ENCODE measurements around the gene ALKBH4.
"Not testable (repeated sequence)": the region's sequence is repeated elsewhere in the genome, so short reads cannot be mapped to it uniquely, and the experiment has no call there.

ALKBH4 gene

DNA sequence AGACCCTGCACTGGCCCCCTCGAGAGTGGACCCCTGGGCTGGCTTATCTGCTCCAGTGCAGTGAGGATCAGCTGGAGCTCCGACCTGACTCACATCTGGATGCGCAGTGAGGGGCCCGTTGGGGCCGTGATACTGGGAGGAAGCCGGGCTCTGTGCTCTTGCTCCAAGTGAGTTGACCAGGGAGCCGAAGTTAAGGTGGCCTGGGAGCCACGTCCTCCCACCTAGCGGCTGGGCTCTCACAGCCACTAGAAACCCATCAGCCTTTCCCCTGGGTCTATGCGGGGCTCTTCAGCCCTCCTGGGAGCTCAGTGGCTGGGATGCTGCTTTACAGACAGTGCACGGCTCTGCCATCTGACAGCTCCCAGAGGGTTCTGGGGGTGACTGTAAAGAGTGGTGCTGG is 9.1 kb downstream of the ALKBH4 start:
- DNase-seq (ENCODE audit: low read depth in 2 of 2): no peak

DNA sequence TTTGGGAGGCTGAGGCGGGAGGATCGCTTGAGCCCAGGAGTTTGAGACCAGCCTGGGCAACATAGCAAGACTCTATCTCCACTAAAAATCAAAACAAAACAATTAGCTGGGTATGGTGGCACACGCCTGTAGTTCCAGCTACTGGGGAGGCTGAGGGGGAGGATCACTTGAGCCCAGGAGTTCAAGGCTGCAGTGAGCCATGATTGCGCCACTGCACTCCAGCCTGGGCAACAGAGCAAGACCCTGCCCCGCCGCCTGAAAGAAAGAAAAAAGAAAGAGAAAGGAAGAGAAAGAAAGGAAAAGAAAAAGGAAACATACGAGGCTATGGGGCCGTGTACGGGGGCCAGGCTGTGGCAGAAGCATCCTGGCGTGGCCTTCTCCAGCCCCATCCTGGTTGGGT is 9.7 kb downstream of the ALKBH4 start:
- DNase-seq (ENCODE audit: low read depth in 2 of 2): not testable (repeated sequence)

DNA sequence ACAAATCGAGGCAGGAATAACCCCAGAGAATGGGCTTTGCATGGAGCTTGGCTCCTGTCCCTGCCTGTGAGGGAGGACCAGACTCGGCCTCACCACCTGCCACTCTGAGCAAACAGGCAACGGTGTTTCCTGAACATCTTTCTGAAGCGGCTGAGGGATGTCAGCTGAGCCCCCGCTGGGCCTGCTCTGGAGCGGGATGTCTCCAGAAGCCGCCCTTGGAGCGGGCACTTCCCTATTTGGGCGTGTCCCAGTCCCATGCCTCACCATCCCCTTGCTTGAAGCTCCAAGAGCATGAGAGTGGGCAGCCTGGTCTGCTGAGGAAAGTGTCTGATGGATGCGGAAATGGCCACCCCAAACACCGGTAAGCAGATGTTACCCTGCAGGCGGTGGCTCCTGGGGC is 10.2 kb downstream of the ALKBH4 start:
- DNase-seq (ENCODE audit: low read depth in 2 of 2): no peak

DNA sequence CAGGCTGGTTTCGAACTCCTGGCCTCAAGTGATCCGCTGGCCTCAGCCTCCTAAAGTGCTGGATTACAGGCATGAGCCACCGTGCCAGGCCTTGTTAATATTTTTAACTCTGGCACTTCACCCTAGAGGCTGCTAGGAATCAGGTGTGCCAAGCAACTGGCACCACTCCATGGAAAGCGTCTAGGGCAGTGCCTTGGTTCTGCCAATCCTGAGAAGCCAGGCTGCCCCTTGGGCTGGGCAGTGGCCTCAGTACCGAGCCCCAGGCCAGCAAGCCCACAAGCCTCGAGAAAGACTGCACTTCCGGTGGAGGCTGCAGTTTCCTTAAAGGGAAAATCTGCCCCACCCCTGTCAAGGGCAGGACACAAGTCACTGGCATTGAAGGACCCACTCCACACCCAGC is 11.3 kb downstream of the ALKBH4 start:
- no peak for DNase-seq (ENCODE audit: low read depth in 2 of 2)

DNA sequence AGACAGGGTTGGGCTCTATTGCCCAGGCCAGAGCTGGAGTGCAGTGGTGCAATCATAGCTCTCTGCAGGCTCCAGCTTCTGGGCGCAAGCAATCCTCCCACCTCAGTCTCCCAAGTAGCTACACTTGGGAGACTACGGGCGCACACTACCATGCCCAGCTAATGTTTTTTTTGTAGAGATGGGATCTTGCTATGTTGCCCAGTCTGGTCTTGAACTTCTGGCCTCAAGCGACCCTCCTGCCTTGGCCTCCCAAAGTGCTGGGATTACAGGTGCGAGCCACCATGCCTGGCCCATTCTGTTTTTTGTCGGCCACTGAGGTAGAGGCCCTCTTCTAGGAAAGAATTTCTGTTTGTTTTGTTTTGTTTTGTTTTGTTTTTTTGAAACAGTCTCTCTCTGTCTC is 12.2 kb downstream of the ALKBH4 start:
- no peak for DNase-seq (ENCODE audit: low read depth in 2 of 2)

GRCh38 chr7:102451371-102452054 is 13.2 kb downstream of the ALKBH4 start:
- DNase-seq (ENCODE audit: low read depth in 2 of 2): no peak

DNA sequence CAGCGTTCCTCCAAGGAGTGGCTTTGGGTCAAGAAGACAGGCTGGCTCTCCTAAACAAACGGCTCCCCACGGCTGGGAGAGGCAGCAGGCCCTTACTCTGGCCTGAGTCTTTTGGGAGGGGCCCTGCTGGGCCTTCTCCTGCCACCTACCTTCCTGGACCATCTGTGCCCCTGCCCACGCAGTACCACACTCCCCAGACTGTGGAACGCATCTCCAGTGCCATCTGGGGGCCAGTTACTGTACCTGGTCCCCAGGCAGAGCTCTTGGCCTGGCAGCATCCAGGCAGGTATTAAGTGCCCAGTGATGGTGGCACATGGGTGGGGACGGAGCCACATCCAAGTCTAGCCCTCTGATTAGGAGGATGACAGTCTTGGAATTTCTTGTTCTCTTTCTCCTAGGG is 14.4 kb downstream of the ALKBH4 start:
- no peak for DNase-seq (ENCODE audit: low read depth in 2 of 2)

GRCh38 chr7:102449136-102449535 is 15.5 kb downstream of the ALKBH4 start:
- DNase-seq (ENCODE audit: low read depth in 2 of 2): no peak

GRCh38 chr7:102447311-102447710 is 17.4 kb downstream of the ALKBH4 start:
- DNase-seq (ENCODE audit: low read depth in 2 of 2): no peak

DNA sequence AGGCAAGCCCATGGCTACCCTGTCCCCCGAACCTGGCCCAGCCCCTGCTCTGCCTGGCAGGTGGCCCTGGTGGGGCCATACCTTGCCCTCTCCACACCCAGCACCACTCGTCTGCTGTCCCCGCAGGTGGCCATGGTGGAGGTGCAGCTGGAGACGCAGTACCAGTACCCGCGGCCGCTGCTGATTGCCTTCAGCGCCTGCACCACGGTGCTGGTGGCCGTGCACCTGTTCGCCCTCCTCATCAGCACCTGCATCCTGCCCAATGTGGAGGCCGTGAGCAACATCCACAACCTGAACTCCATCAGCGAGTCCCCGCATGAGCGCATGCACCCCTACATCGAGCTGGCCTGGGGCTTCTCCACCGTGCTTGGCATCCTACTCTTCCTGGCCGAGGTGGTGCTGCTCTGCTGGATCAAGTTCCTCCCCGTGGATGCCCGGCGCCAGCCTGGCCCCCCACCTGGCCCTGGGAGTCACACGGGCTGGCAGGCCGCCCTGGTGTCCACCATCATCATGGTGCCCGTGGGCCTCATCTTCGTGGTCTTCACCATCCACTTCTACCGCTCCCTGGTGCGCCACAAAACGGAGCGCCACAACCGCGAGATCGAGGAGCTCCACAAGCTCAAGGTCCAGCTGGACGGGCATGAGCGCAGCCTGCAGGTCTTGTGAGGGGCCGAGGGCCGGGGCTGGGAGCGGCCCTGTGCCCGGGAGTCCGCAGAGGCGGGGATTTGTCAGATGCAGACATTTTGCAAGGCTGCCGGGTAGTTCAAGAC is 18.1 kb downstream of the ALKBH4 start:
- DNase-seq (ENCODE audit: low read depth in 2 of 2): no peak

- DNase-seq (ENCODE audit: low read depth in 2 of 2): no peak
These were observed 19.0 kb downstream of the ALKBH4 start for GRCh38 chr7:102445674-102446071.

DNA sequence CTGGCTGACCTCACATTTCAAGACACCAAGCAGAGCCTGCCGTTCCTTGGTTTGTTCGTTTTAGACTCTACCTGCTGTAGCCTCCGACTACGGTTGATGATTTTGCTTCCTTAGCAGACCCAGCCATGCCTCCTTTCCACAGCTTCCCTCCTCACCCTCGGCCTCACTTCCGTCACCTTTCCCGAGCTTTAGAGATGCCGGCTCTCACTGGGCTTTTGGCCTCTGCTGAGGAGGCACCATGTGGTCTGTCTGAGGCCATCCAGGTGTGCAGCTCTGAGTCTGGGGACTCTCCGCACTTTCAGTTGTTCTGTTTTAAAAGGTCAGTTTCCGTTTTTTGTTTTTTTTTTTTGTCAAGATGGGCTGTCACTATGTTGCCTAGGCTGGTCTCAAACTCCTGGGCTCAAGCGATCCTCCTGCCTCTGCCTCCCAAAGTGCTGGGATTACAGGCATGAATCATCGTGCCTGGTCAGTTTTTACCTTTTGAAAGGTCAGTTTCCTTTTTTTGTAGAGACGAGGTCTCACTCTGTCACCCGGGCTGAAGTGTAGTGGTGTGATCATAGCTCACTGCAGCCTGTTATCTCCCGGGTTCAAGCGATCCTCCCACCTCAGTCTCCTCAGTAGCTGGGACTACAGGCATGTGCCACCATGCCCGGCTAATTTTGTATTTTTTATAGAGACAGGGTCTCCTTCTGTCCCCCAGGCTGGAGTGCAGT is 19.5 kb downstream of the ALKBH4 start:
- DNase-seq (ENCODE audit: low read depth in 2 of 2): no peak

DNA sequence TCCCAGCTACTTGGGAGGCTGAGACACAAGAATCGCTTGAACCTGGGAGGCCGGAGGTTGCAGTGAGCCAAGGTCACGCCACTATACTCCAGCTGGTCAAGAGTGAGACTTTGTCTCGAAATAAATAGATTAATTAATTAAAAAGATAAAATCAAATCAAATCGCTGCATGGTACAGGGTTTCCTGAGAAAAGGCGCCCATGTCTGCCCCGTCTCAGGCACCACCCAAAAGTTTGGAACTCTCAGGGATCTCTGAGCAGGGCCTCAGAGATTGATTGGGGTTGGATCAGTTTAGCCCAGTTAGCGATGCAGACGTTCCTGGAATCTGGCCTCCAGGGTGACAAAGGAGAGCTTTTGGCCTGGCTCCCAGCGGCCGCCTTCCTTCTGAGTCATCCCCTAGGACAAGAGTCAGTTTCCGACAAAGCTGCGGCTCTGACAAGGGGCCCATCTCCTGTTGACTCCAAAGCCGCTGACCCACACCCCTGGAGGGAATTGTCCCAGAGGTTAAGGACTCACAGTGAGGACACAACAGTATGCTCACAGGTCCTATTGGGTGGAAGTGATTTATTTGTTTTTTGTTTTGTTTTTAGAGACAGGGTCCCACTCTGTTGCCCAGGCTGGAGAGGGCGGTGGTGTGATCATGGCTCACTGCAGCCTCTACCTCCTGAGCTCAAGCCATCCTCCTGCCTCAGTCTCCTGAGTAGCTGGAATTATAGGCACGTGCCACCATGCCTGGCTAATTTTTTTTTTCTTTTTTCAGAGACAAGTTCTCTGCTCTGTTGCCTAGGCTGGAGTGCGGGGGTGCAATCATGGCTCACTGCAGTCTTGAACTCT is 24.5 kb downstream of the ALKBH4 start:
- DNase-seq (ENCODE audit: low read depth in 2 of 2): no peak

DNA sequence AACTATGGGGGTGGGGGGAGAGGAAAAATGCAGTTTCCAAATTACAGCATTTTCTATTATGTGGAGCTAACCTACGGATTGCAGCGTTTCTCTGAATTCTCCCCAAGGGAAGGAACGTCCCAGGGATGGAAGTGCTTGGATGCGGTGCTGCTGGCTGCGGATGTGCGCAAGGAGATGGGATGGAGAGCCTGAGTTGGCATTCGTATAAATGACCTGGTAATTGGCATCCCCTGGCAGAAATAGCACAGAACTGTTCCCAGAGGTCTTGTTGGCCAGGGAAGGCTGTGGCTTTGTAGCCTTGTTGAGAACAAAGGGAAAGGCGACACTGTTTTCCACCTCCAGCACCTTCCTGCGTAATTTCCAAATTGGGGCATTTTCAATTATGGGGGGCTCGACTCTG is 28.5 kb downstream of the ALKBH4 start:
- no peak for DNase-seq (ENCODE audit: low read depth in 2 of 2)

DNA sequence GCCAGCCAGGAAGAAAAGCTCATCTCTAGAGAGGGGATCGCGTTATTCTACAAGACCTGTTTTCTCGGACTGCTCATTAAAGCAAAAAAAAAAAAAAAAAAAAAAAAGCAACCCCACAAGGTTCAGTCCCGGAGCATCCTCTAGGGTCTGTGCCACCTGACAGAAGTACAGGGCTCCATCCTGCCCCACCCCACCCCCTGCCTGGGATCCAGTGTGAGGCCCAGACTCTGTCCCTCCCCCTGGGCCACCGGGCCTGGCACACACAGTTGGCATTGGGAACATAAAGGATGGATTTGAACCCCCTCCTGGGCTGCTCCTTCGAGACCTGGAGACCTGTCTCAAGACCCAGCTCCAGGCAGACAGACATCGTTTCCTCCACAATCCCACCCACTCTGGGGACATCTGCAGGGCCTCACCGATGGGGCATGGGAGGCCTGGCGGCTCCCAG is 30.6 kb downstream of the ALKBH4 start:
- DNase-seq (ENCODE audit: low read depth in 2 of 2): no peak

- peak; percentile 78 to 80 for DNase-seq (ENCODE audit: low read depth in 2 of 2)
These were observed 31.2 kb downstream of the ALKBH4 start, which contains the start of gene ORAI2 for GRCh38 chr7:102433219-102434038. Gene ORAI2, plus strand, starts transcription at chr7:102433575. Its CDS starts 5,382 bp downstream, at chr7:102438957.

DNA sequence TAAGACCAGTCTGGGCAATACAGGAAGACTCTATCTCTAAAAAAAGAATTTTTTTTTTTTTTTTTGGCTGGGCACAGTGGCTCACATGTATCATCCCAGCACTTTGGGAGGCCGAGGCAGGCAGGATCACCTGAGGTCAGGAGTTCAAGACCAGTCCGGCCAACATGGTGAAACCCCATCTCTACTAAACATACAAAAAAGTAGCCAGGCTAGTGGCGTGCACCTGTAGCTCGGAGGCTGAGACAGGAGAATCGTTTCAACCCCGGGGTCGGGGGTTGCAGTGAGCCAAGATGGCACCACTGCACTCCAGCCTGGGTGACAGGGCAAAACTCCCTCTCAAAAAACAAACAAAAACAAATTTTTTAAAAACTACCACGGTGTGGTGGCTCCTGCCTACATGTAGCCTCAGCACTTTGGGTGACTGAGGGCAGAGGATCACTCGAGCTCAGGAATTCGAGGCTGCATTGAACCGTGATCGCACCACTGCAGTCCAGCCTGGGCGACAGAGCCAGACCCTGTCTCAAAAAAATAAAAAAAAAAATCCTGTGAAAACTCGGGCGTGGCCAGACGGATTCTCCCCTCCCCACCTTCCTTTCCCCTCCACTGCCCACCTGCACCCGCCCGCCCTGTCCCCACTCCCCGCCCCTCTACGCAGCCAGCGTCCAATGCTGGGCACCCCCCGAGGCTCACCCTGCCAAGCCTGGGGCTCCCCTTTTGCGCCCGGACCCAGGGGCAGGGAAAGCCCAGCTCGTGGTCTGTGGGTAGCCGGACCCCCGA is 32.0 kb downstream of the ALKBH4 start:
- no peak for DNase-seq (ENCODE audit: low read depth in 2 of 2)

DNA sequence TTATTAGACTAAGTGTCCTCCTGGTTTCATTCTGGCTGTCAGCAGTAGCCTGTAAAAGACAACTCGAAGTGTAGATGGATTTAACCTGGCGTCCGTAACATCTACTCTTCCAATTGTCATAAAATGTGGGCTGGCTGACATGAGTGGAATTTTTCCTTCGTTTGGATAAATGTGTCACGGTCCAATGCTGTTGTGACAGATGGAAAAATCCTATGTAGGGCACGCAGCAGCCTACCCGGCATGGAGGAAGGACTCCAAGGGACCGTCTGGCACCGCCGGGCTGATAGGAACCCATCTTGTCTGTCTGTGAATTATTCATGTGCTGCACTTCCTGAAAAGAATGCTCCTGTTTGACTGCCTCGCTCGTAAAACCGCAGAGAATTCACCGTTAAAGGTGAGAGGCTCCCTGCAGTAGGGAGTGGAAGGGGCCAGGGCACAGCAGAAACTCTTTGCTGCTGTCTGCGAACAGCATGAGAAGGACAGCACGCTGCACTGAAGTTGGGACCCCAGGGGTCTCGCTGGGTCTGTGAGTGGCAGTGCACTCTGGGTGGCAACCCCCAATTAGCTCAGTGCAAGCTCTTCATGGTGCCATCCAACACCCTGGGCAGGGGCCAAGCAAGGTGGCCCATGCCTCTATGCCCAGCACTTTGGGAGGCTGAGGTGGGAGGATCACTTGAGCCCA is 32.9 kb downstream of the ALKBH4 start:
- DNase-seq (ENCODE audit: low read depth in 2 of 2): peak in 1 of 2 donors; percentile 33

DNA sequence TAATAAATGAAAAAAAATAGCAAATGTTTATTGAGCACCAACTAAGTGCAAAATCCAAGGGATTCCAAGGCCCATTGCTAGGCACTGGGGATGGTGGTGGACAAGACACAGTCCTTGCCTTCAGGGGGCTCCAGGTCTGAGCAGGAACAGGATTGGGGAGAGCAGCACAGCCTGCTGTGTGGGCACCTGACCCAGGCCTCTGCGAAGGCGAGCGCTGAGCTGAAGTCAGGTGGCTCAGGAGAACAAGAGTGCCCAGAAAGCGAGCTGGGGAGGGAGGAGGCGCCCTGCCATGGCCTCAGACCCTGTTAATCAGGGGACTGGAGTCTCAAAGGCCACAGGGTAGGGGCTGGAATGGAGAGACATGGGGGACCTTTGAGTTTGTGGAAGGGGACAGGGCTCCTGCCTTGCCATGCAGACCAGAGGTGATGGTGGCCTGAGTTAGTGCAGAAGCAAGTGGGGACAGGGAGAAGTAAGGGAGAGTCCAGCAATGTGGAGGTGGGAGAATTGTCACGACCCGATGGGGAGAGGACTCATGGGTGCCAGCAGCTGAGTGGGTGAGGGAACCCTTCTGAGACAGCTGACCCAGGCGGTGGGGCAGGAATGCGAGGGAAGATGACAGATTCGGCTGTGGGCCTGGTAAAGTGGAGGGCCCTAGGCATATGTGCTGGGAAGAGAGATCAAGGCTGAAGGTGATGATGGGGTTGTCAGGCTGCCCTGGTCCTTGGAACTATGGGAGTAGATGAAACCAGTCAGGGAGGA is 35.3 kb downstream of the ALKBH4 start:
- no peak for DNase-seq (ENCODE audit: low read depth in 2 of 2)

Data from activated CD4-positive, alpha-beta T cell treated with anti-CD3 and anti-CD28 coated beads for 24 hours (primary cell).